GM18519 (cell line): ENCODE data around the gene BCL11B.

Source experiments
- ATAC-seq: cut with Tn5 transposase; IDR thresholded peaks from one replicate; pipeline ENCODE4 v1.9.1; 2021; ENCODE audit warnings: mild to moderate bottlenecking, moderate library complexity; ENCODE audit not compliant: unreplicated experiment, low FRiP score

Gene BCL11B

GRCh38 chr14:99287269-99287942 lies 15.4 kb upstream of the BCL11B start:
- peak; percentile 64 for ATAC-seq

- peak; percentile 48 for ATAC-seq
Observed at GRCh38 chr14:99286761-99287160, 14.8 kb upstream of the BCL11B start.

- no peak for ATAC-seq
Observed at GRCh38 chr14:99284254-99285004, 12.4 kb upstream of the BCL11B start.

GRCh38 chr14:99282261-99283050 lies 10.5 kb upstream of the BCL11B start:
- no peak for ATAC-seq

- ATAC-seq: no peak
Observed at GRCh38 chr14:99281396-99281795, 9.4 kb upstream of the BCL11B start.

GRCh38 chr14:99280852-99281251 lies 8.9 kb upstream of the BCL11B start:
- ATAC-seq: no peak

- no peak for ATAC-seq
Observed at GRCh38 chr14:99280066-99280731, 8.2 kb upstream of the BCL11B start.

- no peak for ATAC-seq
Observed at GRCh38 chr14:99278836-99279235, 6.8 kb upstream of the BCL11B start.

- no peak for ATAC-seq
Observed at GRCh38 chr14:99277530-99277929, 5.5 kb upstream of the BCL11B start.

- no peak for ATAC-seq
Observed at GRCh38 chr14:99276482-99276881, 4.5 kb upstream of the BCL11B start.

- no peak for ATAC-seq
Observed at GRCh38 chr14:99275222-99275584, 3.2 kb upstream of the BCL11B start.

GRCh38 chr14:99274346-99275221 lies 2.6 kb upstream of the BCL11B start:
- no peak for ATAC-seq

- no peak for ATAC-seq
Observed at GRCh38 chr14:99273766-99274345, 1.9 kb upstream of the BCL11B start.

GRCh38 chr14:99272899-99273765 lies 1.1 kb upstream of the BCL11B start:
- ATAC-seq: no peak

GRCh38 chr14:99272632-99272898 lies 568 bp upstream of the BCL11B start:
- no peak for ATAC-seq

- no peak for ATAC-seq
Observed at GRCh38 chr14:99271221-99271941, 616 bp downstream of the BCL11B start.

GRCh38 chr14:99270458-99271220 lies 1.4 kb downstream of the BCL11B start:
- no peak for ATAC-seq
